Naive thymus-derived CD4-positive, alpha-beta T cell (primary cell): ENCODE data around the gene GLCCI1. TPM values are rescaled to one million over a fixed set of nuclear protein-coding genes. Genes with fewer than 3 reads are reported as not detected.

ENCODE experiments used
- ATAC-seq: fragments of 150-1000 bp; cut with Tn5 transposase; 2 replicates; pipeline ENCODE4 v1.10.0; 2021; ENCODE audit warnings: mild to moderate bottlenecking, moderate library complexity
- CTCF ChIA-PET: fragments of 350-600 bp; sonication (Branson Sonifier 250); formaldehyde crosslinking; loops from one replicate; lab custom pipeline; 2021; ENCODE audit warnings: antibody characterized with exemption; lab: Charles Lee
- POLR2A ChIA-PET: fragments of 350-600 bp; sonication (Branson Sonifier 250); formaldehyde crosslinking; loops from one replicate; lab custom pipeline; 2021; ENCODE audit warnings: antibody characterized with exemption, inconsistent platforms; lab: Charles Lee
- DNase-seq, 9 donors: peaks; one replicate each; pipeline versions ENCODE4 v3.0.0 to v3.0.0-alpha.2; 2020 to 2022; ENCODE audit warnings: mixed read lengths in 1 of 9
- H3K27ac ChIP-seq: one replicate; pipeline ENCODE4 v1.7.0; 2013; ENCODE audit warnings: mild to moderate bottlenecking, low read depth, low read length, moderate library complexity
- H3K27me3 ChIP-seq, 2 donors: one replicate each; pipeline ENCODE4 v1.7.0; 2013; ENCODE audit warnings: low read length in 2 of 2, mild to moderate bottlenecking in 2 of 2, moderate library complexity in 2 of 2; ENCODE audit not compliant: control insufficient read depth in 2 of 2, insufficient read depth in 2 of 2
- H3K36me3 ChIP-seq, 3 experiments: 1 replicate in 2 of 3; 2 replicates in 1 of 3; pipeline ENCODE4 v1.7.0; 2013; ENCODE audit warnings: low read length in 3 of 3, mild to moderate bottlenecking in 3 of 3, moderate library complexity in 1 of 3; ENCODE audit not compliant: insufficient read depth in 3 of 3, control insufficient read depth in 2 of 3
- H3K4me1 ChIP-seq, 2 donors: one replicate each; pipeline ENCODE4 v1.7.0; 2013; ENCODE audit warnings: low read length in 2 of 2, mild to moderate bottlenecking in 2 of 2, moderate library complexity in 1 of 2; ENCODE audit not compliant: control insufficient read depth in 2 of 2, insufficient read depth in 2 of 2
- H3K4me3 ChIP-seq: 2 replicates; pipeline ENCODE4 v1.7.0; 2013; ENCODE audit warnings: mild to moderate bottlenecking, low read length
- H3K9me3 ChIP-seq, 3 experiments: 1 replicate in 2 of 3; 2 replicates in 1 of 3; pipeline ENCODE4 v1.7.0; 2013; ENCODE audit warnings: low read length in 3 of 3; ENCODE audit not compliant: control insufficient read depth in 2 of 3
- H3K27ac Mint-ChIP-seq, 9 donors: one replicate each; pipeline ENCODE4 v1.8.0; 2020 to 2022; ENCODE audit warnings: mixed read lengths in 9 of 9, mild to moderate bottlenecking in 8 of 9, moderate library complexity in 5 of 9, inconsistent platforms in 2 of 9
- H3K27me3 Mint-ChIP-seq, 5 donors: one replicate each; pipeline ENCODE4 v1.8.0; 2021 to 2022; ENCODE audit warnings: mixed read lengths in 5 of 5, mild to moderate bottlenecking in 1 of 5
- H3K36me3 Mint-ChIP-seq, 5 donors: one replicate each; pipeline ENCODE4 v1.8.0; 2020 to 2022; ENCODE audit warnings: mixed read lengths in 5 of 5, mild to moderate bottlenecking in 3 of 5, inconsistent platforms in 1 of 5
- H3K4me1 Mint-ChIP-seq, 7 donors: one replicate each; pipeline ENCODE4 v1.8.0; 2020 to 2022; ENCODE audit warnings: mixed read lengths in 7 of 7, mild to moderate bottlenecking in 3 of 7, inconsistent platforms in 1 of 7
- H3K4me3 Mint-ChIP-seq, 10 donors: one replicate each; pipeline ENCODE4 v1.8.0; 2020 to 2022; ENCODE audit warnings: mild to moderate bottlenecking in 10 of 10, mixed read lengths in 10 of 10, moderate library complexity in 6 of 10, inconsistent platforms in 2 of 10
- H3K9me3 Mint-ChIP-seq, 11 donors: one replicate each; pipeline ENCODE4 v1.8.0; 2020 to 2022; ENCODE audit warnings: mixed read lengths in 11 of 11, mild to moderate bottlenecking in 4 of 11, inconsistent platforms in 1 of 11, moderate library complexity in 1 of 11
- intact Hi-C, 2 donors: fragments of 100-400 bp; cut with micrococcal nuclease; formaldehyde crosslinking; loops; one replicate each; pipeline ENCODE4 v1.15.1; 2023
- polyA plus RNA-seq, 2 donors: library from polyadenylated mRNA; unstranded; fragments of 300-500 nt; fragmentation: Illumina TruSeq; gene quantifications; one replicate each; pipeline ENCODE4 v1.2.3, GENCODE V29; 2021
- total RNA-seq, 6 experiments: library from RNA in 5 of 6; stranded (reverse) in 5 of 6; gene quantifications; 1 replicate in 5 of 6; 2 replicates in 1 of 6; pipeline ENCODE4 v1.2.3 and lab custom pipeline; 2021 to 2026

GLCCI1 gene
- total and polyA plus RNA-seq, 7 experiments from 2014 or later, result 6.9 to 43.1 (median 26.5) TPM

- Histone ChIP-seq H3K4me3 (peak overlapping the region; percentile 66), H3K9me3 (no peaks in the 10 kb centered on the region), H3K27ac (peak overlapping the region; percentile 88), H3K27me3 (no peaks in the 10 kb centered on the region), H3K4me1 (peaks cover 22 to 36% of the 10 kb centered on the region in 2 donors), H3K36me3 (peaks cover 0 to 6% (median 0%) of the 10 kb centered on the region in 3 experiments)
- Mint-ChIP-seq H3K9me3 (no peaks in the 10 kb centered on the region), H3K27me3 (no peaks in the 10 kb centered on the region), H3K27ac (no peak overlapping the region), H3K36me3 (peaks cover 0 to 1% (median 0%) of the 10 kb centered on the region in 5 donors), H3K4me1 (peaks cover 13 to 41% (median 34%) of the 10 kb centered on the region in 7 donors), H3K4me3 (no peak overlapping the region)
- ATAC-seq (no peak), DNase-seq (peak in 1 of 9 donors; percentile 26)
- intact Hi-C loops, result loop anchor here (1.0 to 5.0 kb wide), 10 partner anchors 8 to 713 kb away; no protein-coding TSS in a partner anchor
- ChIA-PET CTCF (interaction anchor here (0.6 to 1.5 kb wide), 3 partner anchors 169 to 220 kb away, joined by 3 to 8 read pairs (median 8); no protein-coding TSS in a partner anchor), POLR2A (interaction anchor here (0.7 to 5.7 kb wide), 36 partner anchors 8 to 402 kb away, joined by 3 to 43 read pairs (median 5); partner anchors contain the start of gene UMAD1)
Observed at GRCh38 chr7:7970237-7970530, 1.6 kb downstream of the GLCCI1 start.

- peak in 1 of 9 donors; percentile 16 for DNase-seq
- Mint-ChIP-seq H3K36me3 (peaks cover 0 to 1% (median 0%) of the 10 kb centered on the region in 5 donors), H3K4me1 (peaks cover 17 to 41% (median 34%) of the 10 kb centered on the region in 7 donors), H3K27me3 (no peaks in the 10 kb centered on the region), H3K9me3 (no peaks in the 10 kb centered on the region), H3K4me3 (no peak overlapping the region), H3K27ac (no peak overlapping the region)
- Histone ChIP-seq H3K27ac (peak overlapping the region; percentile 88), H3K9me3 (no peaks in the 10 kb centered on the region), H3K36me3 (peaks cover 0 to 6% (median 0%) of the 10 kb centered on the region in 3 experiments), H3K27me3 (no peaks in the 10 kb centered on the region), H3K4me1 (peaks cover 26 to 30% of the 10 kb centered on the region in 2 donors), H3K4me3 (peak overlapping the region; percentile 66)
- ChIA-PET POLR2A (interaction anchor here (0.6 to 5.7 kb wide), 33 partner anchors 8 to 402 kb away, joined by 3 to 43 read pairs (median 5); partner anchors contain the start of gene UMAD1), CTCF (interaction anchor here (0.6 to 1.5 kb wide), 3 partner anchors 170 to 219 kb away, joined by 3 to 8 read pairs (median 8); no protein-coding TSS in a partner anchor)
- intact Hi-C loops, result loop anchor here (1.0 to 5.0 kb wide), 10 partner anchors 8 to 713 kb away; no protein-coding TSS in a partner anchor
- ATAC-seq, result no peak
Observed at GRCh38 chr7:7970531-7971307, 2.1 kb downstream of the GLCCI1 start.

GRCh38 chr7:7971308-7972040, 2.9 kb downstream of the GLCCI1 start:
- peak overlapping the region; percentile 34 for H3K27ac ChIP-seq
- Mint-ChIP-seq H3K27me3 (no peaks in the 10 kb centered on the region), H3K27ac (no peak overlapping the region), H3K4me3 (no peak overlapping the region), H3K9me3 (no peaks in the 10 kb centered on the region), H3K4me1 (peaks cover 22 to 44% (median 40%) of the 10 kb centered on the region in 7 donors), H3K36me3 (peaks cover 0 to 1% (median 0%) of the 10 kb centered on the region in 5 donors)
- CTCF ChIA-PET, result no interaction called here
- H3K27me3 ChIP-seq, result no peaks in the 10 kb centered on the region
- POLR2A ChIA-PET, result interaction anchor here (1.2 to 5.2 kb wide), 12 partner anchors 7 to 403 kb away, joined by 3 to 43 read pairs (median 9); no protein-coding TSS in a partner anchor
- H3K36me3 ChIP-seq, result peaks cover 0 to 6% (median 0%) of the 10 kb centered on the region in 3 experiments
- no peak for DNase-seq
- H3K4me3 ChIP-seq, result peak overlapping the region; percentile 66
- H3K9me3 ChIP-seq, result no peaks in the 10 kb centered on the region
- no peak for ATAC-seq
- H3K4me1 ChIP-seq, result peaks cover 32 to 34% of the 10 kb centered on the region in 2 donors
- intact Hi-C loops, result loop anchor here (2.0 to 5.0 kb wide), 6 partner anchors 17 to 714 kb away; no protein-coding TSS in a partner anchor

GRCh38 chr7:7972128-7972527, 3.5 kb downstream of the GLCCI1 start:
- Mint-ChIP-seq H3K4me3 (no peak overlapping the region), H3K36me3 (peaks cover 0 to 1% (median 0%) of the 10 kb centered on the region in 5 donors), H3K4me1 (peaks cover 23 to 51% (median 43%) of the 10 kb centered on the region in 7 donors), H3K9me3 (no peaks in the 10 kb centered on the region), H3K27me3 (no peaks in the 10 kb centered on the region), H3K27ac (no peak overlapping the region)
- no peaks in the 10 kb centered on the region for H3K9me3 ChIP-seq
- peak overlapping the region; percentile 34 for H3K27ac ChIP-seq
- DNase-seq, result peak in 4 of 9 donors; percentile 20 to 27 (median 24)
- POLR2A ChIA-PET, result interaction anchor here (1.0 kb wide), 1 partner anchor 27 kb away, joined by 3 read pairs; no protein-coding TSS in a partner anchor
- peaks cover 34 to 36% of the 10 kb centered on the region in 2 donors for H3K4me1 ChIP-seq
- H3K4me3 ChIP-seq, result peak overlapping the region; percentile 30
- no peak for ATAC-seq
- intact Hi-C loops, result loop anchor here in 1 of 2 donors (5.0 kb wide), 1 partner anchor 715 kb away; no protein-coding TSS in a partner anchor
- no peaks in the 10 kb centered on the region for H3K27me3 ChIP-seq
- H3K36me3 ChIP-seq, result peaks cover 0 to 6% (median 0%) of the 10 kb centered on the region in 3 experiments
- CTCF ChIA-PET, result no interaction called here

GRCh38 chr7:7972922-7973594, 4.5 kb downstream of the GLCCI1 start:
- no peak for DNase-seq
- ChIA-PET CTCF (interaction anchor here (0.6 to 0.7 kb wide), 2 partner anchors 54 to 112 kb away, joined by 4 read pairs; no protein-coding TSS in a partner anchor), POLR2A (interaction anchor here (0.8 to 1.5 kb wide), 3 partner anchors 28 to 153 kb away, joined by 3 read pairs; no protein-coding TSS in a partner anchor)
- peaks cover 25 to 55% (median 45%) of the 10 kb centered on the region in 7 donors for H3K4me1 Mint-ChIP-seq
- no peaks in the 10 kb centered on the region for H3K9me3 Mint-ChIP-seq
- Histone ChIP-seq H3K36me3 (peaks cover 0 to 6% (median 0%) of the 10 kb centered on the region in 3 experiments), H3K4me1 (peaks cover 35 to 45% of the 10 kb centered on the region in 2 donors), H3K9me3 (no peaks in the 10 kb centered on the region), H3K27ac (no peak overlapping the region), H3K27me3 (no peaks in the 10 kb centered on the region), H3K4me3 (no peak overlapping the region)
- intact Hi-C loops, result loop anchor here in 1 of 2 donors (5.0 kb wide), 1 partner anchor 716 kb away; no protein-coding TSS in a partner anchor
- H3K27ac Mint-ChIP-seq, result peak overlapping the region in 3 of 9 donors; percentile 9 to 45 (median 36)
- peak overlapping the region in 7 of 10 donors; percentile 51 to 77 (median 70) for H3K4me3 Mint-ChIP-seq
- H3K27me3 Mint-ChIP-seq, result no peaks in the 10 kb centered on the region
- H3K36me3 Mint-ChIP-seq, result peaks cover 0 to 5% (median 0%) of the 10 kb centered on the region in 5 donors
- no peak for ATAC-seq
